ENCODE data around the gene RHCE. TPM values are rescaled to one million over a fixed set of nuclear protein-coding genes. Genes with fewer than 3 reads are reported as not detected.
"Not testable (repeated sequence)": the region's sequence is repeated elsewhere in the genome, so short reads cannot be mapped to it uniquely, and the experiment has no call there.

RHCE gene
- total RNA-seq, 2 donors from 2014 or later, result 0.27 to 0.32 TPM

DNA sequence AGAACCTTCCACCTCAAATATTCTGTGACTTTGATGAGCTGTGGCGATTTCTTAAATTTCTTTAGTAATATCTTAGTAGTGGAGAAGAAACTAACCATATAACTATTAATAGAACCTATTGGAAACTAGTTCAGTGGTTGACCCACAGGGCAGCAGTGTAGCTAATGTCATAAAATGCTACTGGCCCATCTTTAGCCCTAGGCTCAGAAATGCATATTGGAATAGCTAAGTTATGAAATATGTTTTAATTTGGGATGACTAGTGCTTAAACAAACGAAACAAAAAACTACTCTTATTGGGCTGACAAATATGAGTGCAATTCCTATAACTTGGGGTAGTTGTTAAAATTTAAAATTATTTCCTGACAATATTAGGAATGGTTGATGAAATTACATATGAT, 30.3 kb upstream of the RHCE start:
- intact Hi-C loops (cut with DNase I), result no loop called here
- H3K27ac ChIP-seq, result no peak overlapping the region
- no peaks in the 10 kb centered on the region for H3K9me3 ChIP-seq
- no peaks in the 10 kb centered on the region for H3K4me1 ChIP-seq
- H3K9ac ChIP-seq (ENCODE audit: low read depth in 2 of 2, low read length in 2 of 2), result no peak overlapping the region
- no peaks in the 10 kb centered on the region for H3K27me3 ChIP-seq
- TF ChIP-seq CTCF (IDR thresholded peaks at IDR 0.05), result no peak
- DNase-seq, result no peak
- no peak overlapping the region for H3K4me3 ChIP-seq
- no peaks in the 10 kb centered on the region for H3K36me3 ChIP-seq

GRCh38 chr1:25447547-25447946, 26.9 kb upstream of the RHCE start:
- intact Hi-C loops (cut with DNase I), result no loop called here
- DNase-seq, result no peak
- no peaks in the 10 kb centered on the region for H3K9me3 ChIP-seq
- TF ChIP-seq CTCF (IDR thresholded peaks at IDR 0.05), result no peak
- no peak overlapping the region for H3K27ac ChIP-seq
- no peak overlapping the region for H3K4me3 ChIP-seq
- H3K27me3 ChIP-seq, result no peaks in the 10 kb centered on the region
- H3K9ac ChIP-seq (ENCODE audit: low read depth in 2 of 2, low read length in 2 of 2), result no peak overlapping the region
- no peaks in the 10 kb centered on the region for H3K4me1 ChIP-seq
- H3K36me3 ChIP-seq, result no peaks in the 10 kb centered on the region

- Histone ChIP-seq H3K36me3 (no peaks in the 10 kb centered on the region), H3K9ac (ENCODE audit: low read depth in 2 of 2, low read length in 2 of 2) (no peak overlapping the region), H3K27ac (no peak overlapping the region), H3K4me1 (no peaks in the 10 kb centered on the region), H3K4me3 (no peak overlapping the region), H3K27me3 (no peaks in the 10 kb centered on the region), H3K9me3 (no peaks in the 10 kb centered on the region)
- no peak for DNase-seq
- no peak for TF ChIP-seq CTCF (IDR thresholded peaks at IDR 0.05)
- intact Hi-C loops (cut with DNase I), result no loop called here
Observed at GRCh38 chr1:25445993-25446538, 25.4 kb upstream of the RHCE start.

DNA sequence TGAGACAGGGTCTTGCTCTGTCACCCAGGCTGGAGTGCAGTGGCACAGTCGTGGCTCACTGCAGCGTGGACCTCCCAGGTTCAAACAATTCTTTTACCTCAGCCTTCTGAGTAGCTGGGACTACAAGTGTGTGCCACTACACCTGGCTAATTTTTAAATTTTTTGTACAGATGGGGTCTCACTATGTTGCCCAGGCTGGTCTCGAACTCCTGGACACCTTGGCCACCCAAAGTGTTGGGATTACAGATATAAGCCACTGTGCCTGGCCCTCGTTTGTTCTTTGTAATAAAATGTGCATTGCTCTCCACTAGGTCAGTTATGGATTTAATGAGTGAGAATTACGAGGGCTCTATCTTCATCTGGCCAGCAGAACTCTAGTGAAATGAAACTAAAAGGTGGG, 24.0 kb upstream of the RHCE start:
- intact Hi-C loops (cut with DNase I); H3K9ac ChIP-seq (ENCODE audit: low read depth in 2 of 2, low read length in 2 of 2); H3K27ac ChIP-seq; H3K4me3 ChIP-seq; H3K36me3 ChIP-seq; H3K9me3 ChIP-seq; DNase-seq; H3K27me3 ChIP-seq; H3K4me1 ChIP-seq: not testable (repeated sequence)

- no peaks in the 10 kb centered on the region for H3K4me1 ChIP-seq
- no peaks in the 10 kb centered on the region for H3K36me3 ChIP-seq
- H3K9me3 ChIP-seq, result no peaks in the 10 kb centered on the region
- H3K27ac ChIP-seq, result no peak overlapping the region
- intact Hi-C loops (cut with DNase I), result no loop called here
- DNase-seq, result no peak
- no peak for TF ChIP-seq CTCF (IDR thresholded peaks at IDR 0.05)
- H3K27me3 ChIP-seq, result no peaks in the 10 kb centered on the region
- H3K4me3 ChIP-seq, result no peak overlapping the region
- no peak overlapping the region for H3K9ac ChIP-seq (ENCODE audit: low read depth in 2 of 2, low read length in 2 of 2)
Observed at GRCh38 chr1:25443030-25443699, 22.5 kb upstream of the RHCE start.

GRCh38 chr1:25442178-25442577, 21.6 kb upstream of the RHCE start:
- intact Hi-C loops (cut with DNase I), result no loop called here
- Histone ChIP-seq H3K4me3 (no peak overlapping the region), H3K4me1 (no peaks in the 10 kb centered on the region), H3K9ac (ENCODE audit: low read depth in 2 of 2, low read length in 2 of 2) (no peak overlapping the region), H3K9me3 (no peaks in the 10 kb centered on the region), H3K27ac (no peak overlapping the region), H3K27me3 (no peaks in the 10 kb centered on the region), H3K36me3 (no peaks in the 10 kb centered on the region)
- no peak for DNase-seq
- no peak for TF ChIP-seq CTCF (IDR thresholded peaks at IDR 0.05)

Measured in colonic mucosa (tissue), 4 donors.